Mucosa of gallbladder (tissue), 1 donor: ENCODE measurements around the gene FREM2. TPM values are rescaled to one million over a fixed set of nuclear protein-coding genes. Genes with fewer than 3 reads are reported as not detected.

Experiments
- DNase-seq: peaks from one replicate; pipeline ENCODE4 v3.0.0-alpha.2; 2020; ENCODE audit warnings: low spot score
- total RNA-seq: library from RNA; stranded (reverse); gene quantifications from one replicate; pipeline ENCODE4 v1.2.1, GENCODE V29; 2021
- donor health status: DM: no; HTN: no; CAD: no.

Gene FREM2
- total RNA-seq, 1 donor from 2014 or later = 16.0 TPM

DNA sequence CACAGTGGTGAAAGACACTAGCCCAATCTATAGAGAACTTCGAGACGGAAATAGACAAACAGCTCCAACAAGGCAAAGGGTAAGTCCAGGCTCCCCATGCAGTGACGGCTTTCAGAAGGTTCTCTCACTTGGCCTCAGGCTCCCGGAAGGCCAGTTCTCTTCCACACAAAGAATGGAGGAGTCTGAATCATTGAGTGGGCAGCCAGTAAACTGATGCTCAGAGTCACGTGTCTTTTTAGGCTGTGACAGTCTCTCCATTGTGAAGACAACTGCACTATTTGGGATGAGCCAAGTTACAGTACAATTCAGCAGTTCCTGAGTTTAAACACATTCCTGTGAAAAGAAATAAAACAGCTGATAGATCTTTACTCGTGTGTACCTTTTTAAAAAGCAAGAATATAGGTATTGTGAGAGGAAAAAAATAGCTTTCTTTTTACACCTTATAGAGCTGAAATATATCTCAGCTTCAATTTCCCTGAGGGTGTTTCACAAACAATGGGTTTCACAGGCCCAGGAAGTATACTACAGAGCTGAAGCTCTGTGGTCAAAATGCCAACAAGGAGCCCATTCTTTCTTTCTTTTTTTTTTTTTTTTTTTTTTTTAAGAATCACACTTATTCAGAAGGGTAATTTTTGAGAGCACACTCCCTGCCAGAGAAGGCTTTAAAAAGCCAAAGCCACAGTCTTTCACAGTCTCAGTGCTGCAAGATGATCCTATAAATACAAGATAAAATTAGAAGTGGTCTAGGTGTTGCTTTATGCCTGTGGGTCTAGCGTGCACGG lies 135.1 kb downstream of the FREM2 start:
- DNase-seq = no peak

- DNase-seq = no peak
These were observed 137.5 kb downstream of the FREM2 start for GRCh38 chr13:38824342-38824741.

DNA sequence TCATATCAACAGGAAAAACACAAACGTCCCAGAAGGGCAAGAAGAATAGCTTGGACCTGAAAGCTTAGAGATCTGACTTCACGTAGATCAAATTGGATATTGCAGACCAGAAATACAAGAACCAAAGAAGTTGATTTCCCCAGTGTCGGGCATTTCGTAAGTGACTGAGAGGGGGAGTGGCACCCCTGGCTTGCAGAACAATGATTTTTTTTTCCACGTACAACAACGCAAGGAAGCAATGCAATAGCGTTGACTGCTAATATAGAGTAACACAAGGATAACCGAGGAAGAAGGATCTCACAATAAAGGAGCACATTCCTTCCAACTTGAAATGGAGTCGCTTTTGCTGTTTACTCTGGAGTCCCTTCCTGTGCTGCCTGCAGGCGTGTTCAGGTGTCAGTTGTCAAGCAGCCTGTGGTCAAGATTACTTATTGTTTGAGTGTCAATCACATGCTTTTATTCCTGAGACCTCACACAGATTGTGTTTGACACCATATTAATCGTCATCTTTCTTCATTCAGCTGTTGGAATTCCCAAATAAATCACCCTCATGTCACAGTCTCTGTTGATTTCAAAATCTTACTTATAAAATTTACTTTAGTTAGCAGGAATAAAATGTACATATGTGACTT lies 139.4 kb downstream of the FREM2 start:
- no peak for DNase-seq

DNA sequence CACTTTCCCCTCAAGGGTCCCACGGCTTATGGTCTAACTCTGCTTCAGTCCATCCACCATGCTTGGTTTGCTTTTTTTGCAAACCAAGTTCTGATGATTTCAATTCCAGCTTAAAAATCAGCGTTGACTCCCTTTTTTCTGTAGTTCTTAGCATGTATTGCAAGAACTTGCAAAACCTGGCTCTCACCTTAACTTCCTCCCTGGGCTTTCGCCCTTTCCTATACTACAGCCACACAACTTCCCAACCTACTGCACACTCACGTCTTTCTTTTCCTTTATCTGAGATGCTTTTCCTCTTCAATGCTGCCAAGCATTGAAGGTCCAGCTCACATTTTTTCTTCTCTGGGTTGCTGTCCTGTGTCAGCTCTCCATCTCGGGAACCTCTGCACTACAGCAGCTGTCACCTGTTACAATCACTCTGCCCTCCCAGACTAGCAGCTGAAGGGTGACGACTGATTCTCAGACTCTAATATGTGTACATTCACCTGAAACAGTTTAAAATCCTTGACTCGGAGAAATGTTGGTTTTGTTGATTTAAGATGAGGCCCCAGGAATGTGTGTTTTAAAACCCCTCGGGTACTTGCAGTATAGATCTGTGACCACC lies 143.7 kb downstream of the FREM2 start:
- DNase-seq = no peak

GRCh38 chr13:38844581-38844980 lies 157.7 kb downstream of the FREM2 start:
- no peak for DNase-seq

GRCh38 chr13:38848360-38848759 lies 161.5 kb downstream of the FREM2 start:
- no peak for DNase-seq

- DNase-seq = no peak
These were observed 162.4 kb downstream of the FREM2 start for GRCh38 chr13:38849315-38849714.

GRCh38 chr13:38850868-38851626 lies 164.2 kb downstream of the FREM2 start:
- no peak for DNase-seq

DNA sequence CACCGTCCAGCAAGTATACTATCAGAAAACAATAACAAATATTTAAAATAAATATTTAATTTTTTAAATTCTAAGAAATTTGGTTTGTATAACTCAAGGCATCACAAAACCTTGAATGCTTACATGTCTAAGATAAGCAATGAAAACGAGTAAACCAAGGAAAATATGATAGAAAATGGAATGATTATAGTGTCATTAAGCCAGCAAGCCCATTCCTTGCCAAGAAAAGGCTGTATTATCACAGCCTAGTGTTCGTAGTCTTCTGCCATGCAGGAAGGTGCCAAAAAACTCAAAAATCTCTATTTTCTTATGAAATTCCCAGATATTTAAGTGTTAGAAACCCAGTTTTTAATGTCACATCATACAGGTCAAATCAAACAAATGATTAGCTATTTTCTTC lies 167.3 kb downstream of the FREM2 start:
- DNase-seq = no peak

DNA sequence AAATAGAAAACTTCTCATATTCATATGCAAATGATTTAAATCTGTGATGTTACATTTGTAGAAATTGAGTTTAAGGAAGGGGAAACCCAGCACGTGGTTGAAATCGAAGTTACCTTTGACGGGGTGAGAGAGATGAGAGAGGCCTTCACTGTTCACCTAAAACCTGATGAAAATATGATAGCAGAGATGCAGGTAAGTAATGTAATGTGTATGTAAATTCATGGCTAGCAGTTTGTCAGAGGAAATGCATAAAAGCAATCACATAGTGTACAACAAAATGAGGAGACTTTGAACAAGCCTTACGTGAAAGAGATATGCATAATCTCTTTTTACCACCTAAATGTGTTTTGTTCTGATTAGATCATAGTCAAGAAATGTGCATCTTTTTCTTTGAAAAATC lies 169.2 kb downstream of the FREM2 start:
- DNase-seq = no peak

DNA sequence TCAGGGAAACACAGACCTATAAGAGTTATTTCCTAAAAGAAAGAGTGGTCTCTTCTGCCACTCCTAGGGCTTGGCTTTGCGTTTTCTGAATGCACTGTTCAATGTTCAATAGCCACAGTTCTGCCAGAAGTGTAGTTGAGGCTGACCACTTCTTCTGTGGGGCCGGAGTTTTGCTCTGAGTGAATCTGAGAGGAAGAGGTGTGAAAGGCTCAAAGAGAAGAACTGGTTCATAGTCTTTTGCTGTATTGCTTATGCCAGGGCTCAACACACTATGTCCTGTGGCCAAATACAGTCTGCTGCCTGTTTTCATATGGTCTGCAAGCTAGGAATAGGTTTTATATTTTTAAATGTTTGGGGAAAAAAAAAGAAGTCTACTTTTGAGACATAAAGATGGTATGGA lies 175.6 kb downstream of the FREM2 start:
- no peak for DNase-seq

- no peak for DNase-seq
These were observed 176.7 kb downstream of the FREM2 start for GRCh38 chr13:38863536-38863935.

DNA sequence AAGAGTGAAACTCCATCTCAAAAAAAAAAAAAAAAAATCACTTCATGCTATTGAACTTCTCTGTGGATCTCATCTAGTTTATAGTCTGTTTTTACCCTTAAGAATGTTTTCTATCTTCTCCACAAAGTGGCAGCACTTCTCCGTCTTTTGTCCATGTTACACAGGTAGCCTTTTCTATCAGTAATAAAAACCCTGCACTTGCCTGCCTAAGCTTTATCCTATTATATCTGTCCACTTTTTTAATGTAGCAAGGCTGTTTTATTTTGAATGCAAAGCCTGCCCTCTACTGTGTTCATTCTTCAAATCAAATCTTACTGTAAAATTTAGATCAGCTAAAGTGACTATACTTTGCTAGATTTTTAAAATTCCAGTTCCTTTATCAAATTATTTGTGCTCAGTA lies 179.8 kb downstream of the FREM2 start:
- DNase-seq = no peak

DNA sequence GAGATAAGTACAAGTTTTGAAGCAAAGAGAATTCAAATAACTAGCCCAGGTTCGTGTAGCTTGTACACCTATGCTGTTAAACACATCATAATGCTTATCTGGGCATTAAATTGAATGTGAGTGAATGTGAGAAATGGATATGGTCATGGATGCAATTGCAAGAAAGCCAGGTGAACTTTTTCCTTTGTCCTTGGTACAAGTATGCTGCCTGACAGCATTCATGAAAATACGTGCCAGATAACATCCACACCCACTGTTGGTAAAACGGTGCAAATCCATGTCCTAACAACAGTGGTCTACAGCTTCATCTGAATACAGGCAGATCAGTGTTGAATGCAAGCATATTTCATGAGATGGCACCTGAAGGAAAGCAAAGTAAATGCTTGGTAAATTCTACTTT lies 181.5 kb downstream of the FREM2 start:
- DNase-seq = no peak

- no peak for DNase-seq
These were observed 182.0 kb downstream of the FREM2 start for GRCh38 chr13:38868870-38869269.

GRCh38 chr13:38871275-38871674 lies 184.4 kb downstream of the FREM2 start:
- no peak for DNase-seq

- peak; percentile 19 for DNase-seq
These were observed 185.8 kb downstream of the FREM2 start for GRCh38 chr13:38872693-38873092.

DNA sequence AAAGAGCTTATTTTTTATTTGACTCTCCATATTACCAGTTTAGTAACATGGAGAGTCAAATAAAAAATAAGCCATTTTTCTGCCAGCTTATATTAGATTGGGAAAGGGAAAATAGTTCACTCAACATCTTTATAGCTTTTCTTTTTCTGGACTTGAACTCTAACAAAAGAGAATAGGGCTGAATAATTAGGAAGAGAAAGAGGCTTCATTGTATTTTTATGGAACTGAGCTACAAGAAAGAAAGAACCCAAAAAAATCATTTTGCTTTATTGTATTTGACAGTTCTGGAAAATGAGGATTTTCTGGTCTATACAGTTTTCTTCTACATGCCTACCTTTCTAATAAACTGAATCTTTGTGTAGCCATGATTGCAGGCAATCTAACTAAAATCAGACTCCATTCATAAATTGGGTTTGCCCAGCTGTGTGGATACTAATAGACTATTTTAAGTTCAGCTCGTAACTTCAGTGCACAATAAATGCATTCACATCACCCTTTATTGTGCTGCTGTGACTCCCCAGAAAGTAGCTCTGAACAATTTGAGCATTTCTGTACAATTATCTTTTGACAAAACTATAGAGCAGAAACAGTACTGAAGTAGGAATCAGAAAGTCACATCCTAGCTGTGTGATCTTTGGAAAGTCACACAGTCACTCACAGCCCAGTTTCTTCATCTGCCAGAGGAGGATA lies 188.5 kb downstream of the FREM2 start:
- DNase-seq = no peak

GRCh38 chr13:38879278-38879677 lies 192.4 kb downstream of the FREM2 start:
- no peak for DNase-seq

DNA sequence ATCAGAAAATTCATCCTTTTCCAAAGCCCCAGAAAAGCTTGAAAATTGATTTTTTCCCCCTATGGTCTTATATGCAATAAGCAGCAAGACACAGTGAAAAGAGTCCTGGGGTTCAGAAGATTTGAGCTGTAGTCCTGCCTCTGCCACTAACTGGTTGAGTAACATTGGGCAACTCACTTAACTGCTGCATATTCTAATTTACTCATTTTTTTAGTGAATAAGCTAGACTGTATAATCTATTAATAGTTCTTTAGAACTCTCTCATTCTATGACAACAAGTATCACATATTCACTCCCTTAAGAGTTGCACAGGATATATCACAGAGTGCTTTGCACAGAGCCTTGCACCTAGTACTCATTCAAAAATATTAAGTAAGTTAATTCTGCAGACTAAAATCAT lies 192.9 kb downstream of the FREM2 start:
- DNase-seq = no peak

DNA sequence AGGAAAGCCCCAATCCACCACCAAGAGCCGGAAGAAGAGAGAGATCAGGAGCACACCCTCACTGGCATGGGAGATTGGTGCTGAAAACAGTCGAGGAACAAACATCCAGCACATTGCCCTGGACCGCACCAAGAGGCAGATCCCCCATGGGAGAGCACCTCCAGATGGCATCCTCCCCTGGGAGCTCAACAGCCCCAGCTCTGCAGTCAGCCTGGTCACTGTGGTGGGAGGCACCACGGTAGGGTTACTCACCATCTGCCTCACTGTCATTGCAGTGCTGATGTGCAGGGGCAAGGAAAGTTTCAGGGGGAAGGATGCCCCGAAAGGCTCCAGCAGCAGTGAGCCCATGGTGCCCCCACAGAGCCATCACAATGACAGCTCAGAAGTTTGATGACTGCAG lies 193.5 kb downstream of the FREM2 start:
- no peak for DNase-seq

- DNase-seq = no peak
These were observed 196.9 kb downstream of the FREM2 start for GRCh38 chr13:38883783-38884182.
